Body of pancreas (tissue), 4 donors: Measurements from ENCODE around the gene GCFC2.

Source experiments
- CTCF ChIP-seq, 7 experiments: fragments of 450-650 bp in 4 of 7; fragments of 200-600 bp in 3 of 7; sonication (generic) in 3 of 7; IDR thresholded peaks; one replicate each; pipeline ENCODE4 v1.5.1; 2016 to 2019; ENCODE audit warnings: antibody characterized with exemption in 7 of 7
- POLR2A ChIP-seq, 3 donors: fragments of 450-650 bp; IDR thresholded peaks; one replicate each; pipeline ENCODE4 v1.6.1; 2016; ENCODE audit warnings: antibody characterized with exemption in 3 of 3, mild to moderate bottlenecking in 2 of 3

GRCh38 chr2:75751360-75751759 lies 40.6 kb upstream of the GCFC2 start:
- TF ChIP-seq CTCF (IDR thresholded peaks at IDR 0.05), result no peak
- no peak for TF ChIP-seq POLR2A (IDR thresholded peaks at IDR 0.05)
